Activated CD4-positive, CD25-positive, alpha-beta regulatory T cell (primary cell): Measurements from ENCODE around the gene SNAP25.

Source experiments
- DNase-seq, 4 experiments: peaks; one replicate each; lab custom pipeline; 2025; lab: John Stamatoyannopoulos, UW

The SNAP25 gene

DNA sequence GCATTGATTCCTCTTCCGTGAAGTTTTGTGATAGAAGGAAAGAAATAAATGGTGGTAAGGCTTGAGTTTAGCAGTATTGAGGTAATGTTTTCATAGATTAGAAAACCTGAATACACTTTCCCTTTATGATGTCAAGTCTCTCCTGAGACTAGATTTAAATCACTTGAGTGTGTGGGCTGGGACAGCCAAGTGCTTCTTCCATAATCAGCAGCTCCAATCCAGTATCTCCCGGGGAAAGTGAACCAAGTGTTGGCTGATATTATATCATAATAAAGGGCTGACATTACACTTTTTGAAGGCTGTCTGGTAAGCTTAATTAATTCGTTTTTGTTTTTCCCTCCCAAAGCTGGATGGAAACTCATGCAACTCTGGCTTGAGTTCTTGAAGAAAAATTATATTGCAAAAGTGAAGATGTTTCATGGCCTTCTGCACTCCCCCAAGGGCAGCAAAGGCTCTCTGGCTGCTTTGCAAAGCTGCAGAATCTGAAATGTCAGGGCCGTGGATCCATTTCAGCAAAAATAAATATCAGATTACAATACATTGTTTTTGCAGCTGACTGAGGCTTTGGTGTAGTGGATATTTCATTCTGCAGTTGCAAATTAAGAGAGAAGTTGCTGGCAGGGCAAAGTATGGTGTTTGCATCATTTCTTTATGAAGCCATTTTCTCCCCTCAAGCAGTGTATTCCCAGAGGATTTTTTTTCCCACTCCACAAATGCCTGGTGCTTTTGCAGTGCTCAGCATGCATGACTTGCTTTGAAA, 114.2 kb downstream of the SNAP25 start:
- DNase-seq: no peak

DNA sequence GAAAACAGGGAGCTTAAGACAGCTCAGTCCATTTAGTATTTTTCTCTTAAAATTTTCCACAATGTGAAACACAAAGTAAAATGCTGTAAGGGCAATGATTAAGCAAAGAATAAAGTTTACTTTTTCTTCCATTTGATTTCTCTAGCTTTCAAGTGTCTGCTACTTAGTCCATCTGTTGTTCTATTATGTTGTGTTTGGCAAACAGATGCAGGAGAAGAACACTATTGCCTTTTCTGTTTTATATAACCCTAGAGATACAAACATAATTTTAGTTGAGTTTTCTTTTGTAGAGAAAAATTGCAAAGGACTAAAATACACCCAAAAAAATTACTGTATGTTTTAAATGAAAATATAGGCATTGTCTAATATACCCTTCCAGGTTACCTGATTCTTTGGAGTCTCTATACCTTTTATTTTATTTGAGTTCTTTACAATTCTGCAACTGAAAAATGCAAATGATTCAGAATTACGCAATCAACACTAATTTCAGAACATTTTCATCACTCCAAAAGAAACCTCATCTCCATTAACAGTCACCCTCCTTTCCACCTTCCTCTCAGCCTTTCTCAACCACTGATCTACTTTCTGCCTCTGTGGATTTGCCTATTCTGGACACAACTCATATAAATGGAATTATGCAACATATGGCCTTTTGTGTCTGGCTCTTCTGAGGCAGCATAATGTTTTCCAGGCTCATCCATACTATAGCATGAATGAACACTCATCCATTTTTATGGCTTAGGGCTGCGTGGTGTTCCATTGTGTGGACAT, 118.5 kb downstream of the SNAP25 start:
- no peak for DNase-seq

DNA sequence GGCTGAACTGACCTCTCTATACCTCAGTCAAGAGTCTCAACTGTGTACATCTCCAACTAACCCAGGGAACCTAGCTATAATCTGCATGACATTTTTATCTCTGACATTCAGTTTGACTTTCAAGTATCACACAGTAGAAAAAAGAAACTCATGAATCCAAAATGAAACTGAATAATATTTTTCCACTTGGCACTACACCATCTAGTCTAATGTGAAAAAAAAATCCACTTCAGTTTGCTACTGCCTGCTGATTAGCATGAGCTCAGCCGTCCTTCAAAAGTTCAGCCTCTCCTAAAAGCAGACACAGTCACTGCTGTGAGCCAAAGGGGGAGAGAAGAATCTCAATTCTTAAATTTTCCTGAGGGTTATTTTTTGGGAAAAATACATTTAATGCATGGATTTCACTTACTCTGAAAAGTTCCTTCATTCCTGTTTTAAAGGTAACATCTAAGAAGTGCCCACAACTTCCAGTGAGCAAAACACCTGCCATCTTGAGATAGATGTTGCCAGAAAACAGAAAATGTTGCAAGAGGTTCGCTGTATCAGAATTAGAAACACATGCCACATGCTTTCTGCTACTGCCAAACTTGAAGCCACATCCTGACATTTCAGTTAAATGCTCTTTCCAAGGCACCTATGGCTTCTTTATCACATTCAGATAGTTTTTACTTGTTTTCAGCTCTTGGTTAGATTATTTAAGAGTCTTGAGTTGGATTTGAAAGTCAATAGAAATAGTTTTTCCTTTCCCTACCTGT, 120.0 kb downstream of the SNAP25 start:
- no peak for DNase-seq

DNA sequence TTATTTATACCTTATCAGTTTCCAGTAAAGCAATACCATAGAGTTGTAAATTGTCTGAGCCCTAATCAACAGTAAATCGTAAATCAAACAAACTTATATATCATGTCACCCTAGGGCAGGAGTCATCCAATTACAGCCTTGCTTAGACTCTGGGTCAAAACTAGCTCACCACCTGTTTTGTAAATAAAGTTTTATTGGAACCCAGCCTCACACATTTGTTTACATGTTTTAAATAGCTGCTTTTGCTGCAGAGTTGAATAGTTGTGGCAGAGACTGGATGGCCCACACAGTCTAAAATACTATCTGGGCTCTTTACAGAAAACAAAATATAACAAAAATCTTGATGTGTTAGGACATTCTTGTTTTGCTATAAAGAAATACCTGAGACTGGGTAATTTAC, 121.0 kb downstream of the SNAP25 start:
- no peak for DNase-seq

DNA sequence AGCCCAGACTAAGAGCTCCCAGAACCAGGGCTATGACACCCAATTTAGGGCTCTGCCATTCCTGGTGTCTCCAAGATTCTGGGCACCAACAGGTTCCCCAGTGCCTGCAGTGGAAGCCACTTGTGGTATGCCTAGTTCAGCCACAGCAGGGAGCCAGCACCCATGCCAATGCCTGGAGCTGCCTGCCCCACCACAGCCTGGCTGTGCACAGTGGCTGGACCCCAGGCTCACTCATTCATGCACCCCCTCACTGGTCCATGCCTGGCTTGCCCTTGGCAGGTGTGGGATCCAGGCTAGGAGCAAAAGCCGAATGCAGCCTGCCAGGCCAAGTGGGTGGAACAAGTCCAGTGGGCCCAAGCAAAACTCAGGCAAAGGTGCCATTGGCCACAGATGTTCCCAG, 123.5 kb downstream of the SNAP25 start:
- DNase-seq: no peak

DNA sequence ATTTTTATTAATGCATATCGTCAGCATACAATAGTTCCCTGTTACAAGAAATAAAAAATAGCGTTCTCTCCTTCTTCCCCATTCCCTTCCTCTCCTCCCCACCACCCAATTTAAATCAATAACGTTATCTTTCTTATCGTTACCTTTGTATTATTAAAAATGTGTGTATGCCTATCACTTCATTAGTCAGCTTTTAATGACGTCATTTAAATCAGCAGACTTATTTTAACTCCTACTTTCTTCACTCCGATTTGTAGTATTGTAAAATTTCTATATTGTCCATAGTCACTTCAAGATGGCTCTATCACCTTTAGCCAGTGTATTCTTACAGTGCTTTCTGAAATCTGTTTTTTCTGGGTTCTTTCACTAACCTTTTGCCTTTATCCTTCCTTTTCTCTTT, 126.3 kb downstream of the SNAP25 start:
- no peak for DNase-seq

DNA sequence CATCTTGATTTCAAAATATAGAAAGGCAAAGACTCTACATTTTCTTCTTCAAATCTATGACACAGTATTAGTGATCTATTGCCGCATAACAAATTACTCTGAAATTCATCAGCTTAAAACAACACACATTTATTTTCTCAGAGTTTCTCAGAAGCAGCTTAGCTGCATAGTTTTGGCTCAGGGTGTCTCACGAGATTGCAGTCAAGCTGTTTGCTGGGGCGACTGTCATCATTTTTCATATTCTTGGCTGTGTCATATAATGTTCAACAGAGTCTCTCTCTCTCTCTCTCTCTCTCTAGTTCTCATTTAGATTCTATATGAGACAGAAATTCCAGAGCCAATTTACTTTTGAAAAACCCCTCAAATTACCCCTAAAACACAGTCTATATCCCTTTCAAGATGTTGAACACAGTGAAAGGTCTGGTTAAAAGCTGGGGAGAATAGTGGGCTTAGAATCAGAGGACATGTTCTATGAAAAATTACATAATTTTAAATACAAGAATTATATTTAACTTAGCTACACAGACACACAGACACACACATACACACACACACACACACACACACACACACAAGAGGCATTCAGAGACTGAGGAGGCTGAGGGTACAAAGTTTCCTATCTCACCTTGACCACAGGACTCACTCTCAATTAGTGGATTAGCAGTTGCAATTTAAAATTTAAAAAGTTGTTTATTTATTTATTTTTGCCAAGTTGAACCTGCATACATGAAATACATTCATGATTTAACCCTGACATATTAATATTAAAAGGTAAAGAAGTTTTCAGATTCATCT, 128.7 kb downstream of the SNAP25 start:
- no peak for DNase-seq

DNA sequence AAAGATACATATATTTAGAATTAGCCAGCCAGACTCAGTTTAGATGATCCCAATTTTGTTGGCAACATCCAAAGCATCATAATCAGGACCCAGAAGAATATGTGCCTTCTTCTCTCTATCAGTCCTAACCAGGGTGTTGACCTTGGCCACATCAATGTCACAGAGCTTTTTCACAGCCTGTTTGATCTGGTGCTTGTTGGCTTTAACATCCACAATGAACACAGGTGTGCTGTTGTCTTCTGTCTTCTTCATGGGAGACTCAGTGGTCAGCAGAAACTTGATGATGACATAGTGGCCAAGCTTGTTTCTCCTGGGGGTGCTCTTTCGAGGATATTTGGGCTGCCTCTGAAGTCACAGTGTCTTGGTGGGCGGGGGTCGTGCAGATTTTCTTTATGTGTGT, 130.5 kb downstream of the SNAP25 start:
- no peak for DNase-seq

DNA sequence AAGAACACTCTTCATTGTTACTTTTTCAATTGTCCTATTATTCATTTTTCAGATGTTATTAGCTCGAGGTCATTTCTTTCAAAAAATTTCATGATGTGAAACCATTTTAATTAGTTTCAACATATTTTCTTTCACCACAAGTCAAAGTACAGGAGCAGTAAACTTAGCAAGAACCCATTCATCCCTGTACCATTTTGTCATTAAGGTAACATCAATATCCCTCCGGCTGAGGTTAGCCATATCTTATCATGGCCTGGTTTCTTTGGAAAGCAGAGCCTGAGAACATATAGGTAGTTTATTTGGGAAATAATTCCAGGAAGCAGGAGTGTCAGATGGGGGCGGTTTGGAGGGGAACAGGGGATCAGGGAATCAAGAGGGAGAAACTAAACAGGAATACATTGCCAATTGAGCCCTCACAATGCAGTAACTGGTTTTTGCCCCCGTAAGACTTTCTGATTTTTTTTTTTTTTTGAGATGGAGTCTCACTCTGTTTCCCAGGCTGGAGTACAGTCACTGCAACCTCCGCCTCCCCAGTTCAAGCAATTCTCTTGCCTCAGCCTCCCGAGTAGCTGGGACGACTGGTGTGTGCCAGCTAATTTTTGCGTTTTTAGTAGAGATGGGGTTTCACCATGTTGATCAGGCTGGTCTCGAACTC, 131.7 kb downstream of the SNAP25 start:
- DNase-seq: no peak

DNA sequence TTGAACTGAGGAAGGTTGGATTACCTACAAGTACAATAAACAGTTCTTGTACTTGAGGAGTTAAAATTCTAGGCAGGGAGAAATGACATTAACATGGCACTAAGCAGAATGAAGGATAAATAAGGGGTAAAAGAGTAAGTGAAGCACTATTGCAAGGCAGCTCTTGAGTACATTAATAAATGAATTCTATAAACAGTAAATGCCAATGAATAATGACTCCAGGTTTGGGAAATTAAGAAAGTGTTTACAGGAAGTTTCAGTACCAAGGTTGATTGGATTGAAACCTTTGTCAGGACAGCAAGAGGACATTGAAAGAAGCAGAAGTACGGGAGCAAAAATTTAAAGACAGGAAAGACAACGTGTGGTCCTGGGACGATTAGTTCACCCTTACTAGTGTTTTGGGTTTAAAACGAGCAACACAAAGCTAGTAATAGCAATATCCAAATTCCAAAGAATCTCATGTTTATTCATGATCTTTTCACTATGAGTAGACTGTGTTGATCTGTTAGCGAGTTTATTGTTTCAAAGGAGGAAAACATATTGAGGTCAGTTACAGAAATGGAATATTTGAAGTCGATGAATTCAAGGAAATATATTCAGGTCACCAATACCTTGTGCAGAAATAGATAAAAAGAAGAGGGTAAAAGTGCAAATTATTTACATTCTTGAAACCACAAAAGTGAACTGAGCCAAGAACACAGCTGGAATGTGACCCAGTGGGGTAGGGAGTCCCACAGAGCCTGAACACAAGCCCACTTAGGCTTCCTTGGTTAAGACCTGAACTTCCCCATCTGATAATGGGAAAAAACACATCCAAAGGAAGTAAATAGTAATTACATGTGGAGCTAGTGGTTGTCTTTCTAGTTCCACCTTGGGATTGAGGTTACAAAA, 134.5 kb downstream of the SNAP25 start:
- DNase-seq: no peak

DNA sequence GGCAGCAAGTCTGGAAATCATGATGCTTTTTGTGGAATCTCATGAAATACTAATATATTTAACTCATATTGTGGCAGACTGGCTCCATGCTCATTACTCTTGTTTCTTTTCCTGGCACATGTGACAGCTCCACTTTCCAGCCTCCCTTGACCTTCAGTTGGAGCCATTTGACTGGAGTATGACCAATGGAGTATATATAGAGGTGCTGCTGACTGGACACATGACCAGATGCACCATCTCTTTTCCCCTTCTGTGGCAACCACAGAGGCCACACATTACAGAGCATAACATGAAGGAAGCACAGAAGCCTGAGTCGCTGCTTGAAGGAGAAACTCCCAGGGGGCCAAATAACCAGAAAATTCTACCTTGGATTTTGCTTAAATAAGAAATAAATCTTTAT, 138.0 kb downstream of the SNAP25 start:
- no peak for DNase-seq
